ENCODE data around the gene HDGF. TPM values are rescaled to one million over a fixed set of nuclear protein-coding genes. Genes with fewer than 3 reads are reported as not detected.
A peak's percentile ranks its signal among the peaks of the same experiment; 100 is the strongest.

HDGF gene
- total and polyA plus RNA-seq, 2 donors (not counting 3 experiments of a cell fraction or from before 2014, with no cell fraction given), result 95.1 to 298 TPM

GRCh38 chr1:156767101-156767878, 15.8 kb upstream of the HDGF start, which contains the start of gene PRCC:
Gene PRCC (plus strand): TSS chr1:156767535. CDS start chr1:156767772, 237 bp downstream.
- H3K79me2 ChIP-seq (ENCODE audit: control insufficient read depth, insufficient read depth, low read length), result peaks cover 46% of the 10 kb centered on the region

More at GRCh38 chr1:156767101-156767878, 15.8 kb upstream of the HDGF start, which contains the start of gene PRCC:
- Histone ChIP-seq H4K20me1 (replicated peaks; ENCODE audit: control insufficient read depth, extremely low read depth, insufficient read depth, low read length) (peaks cover 4% of the 10 kb centered on the region), H3K4me1 (ENCODE audit: control insufficient read depth, extremely low read depth, insufficient read depth, low read length) (peaks cover 18% of the 10 kb centered on the region), H2AFZ (ENCODE audit: low read depth, low read length) (peak within 1 kb of the TSS; percentile 71), H3K9me3 (replicated peaks; ENCODE audit: control insufficient read depth, insufficient read depth, low read length) (no peaks in the 10 kb centered on the region), H3K27ac (ENCODE audit: insufficient read depth, low read depth, low read length) (peak within 1 kb of the TSS; percentile 80), H3K4me2 (ENCODE audit: insufficient read depth, low read length) (peak within 1 kb of the TSS; percentile 76), H3K4me3 (replicated peaks in 1 of 3; ENCODE audit: insufficient read depth in 1 of 3, low read depth in 1 of 3, low read length in 3 of 3) (peak within 1 kb of the TSS; percentile 65 to 91 (median 74)), H3K36me3 (ENCODE audit: control insufficient read depth in 2 of 2, extremely low read depth in 1 of 2, insufficient read depth in 2 of 2, low read length in 2 of 2) (peaks cover 5 to 6% of the 10 kb centered on the region in 2 experiments), H3K27me3 (ENCODE audit: control insufficient read depth in 2 of 2, insufficient read depth in 2 of 2, low read length in 2 of 2) (no peaks in the 10 kb centered on the region), H3K9me1 (replicated peaks; ENCODE audit: control insufficient read depth, extremely low read depth, insufficient read depth, low read length) (no peaks in the 10 kb centered on the region), H3K9ac (replicated peaks; ENCODE audit: extremely low read depth, insufficient read depth, low read length) (peak within 1 kb of the TSS; percentile 93)
- dilution Hi-C loops (cut with MboI; ENCODE audit: extremely low pct_ligation_motif_present, low sequenced_read_pairs) (no loop called here), intact Hi-C loops (cut with micrococcal nuclease) (loop anchor here (1.0 kb wide), 5 partner anchors 16 to 93 kb away; partner anchors contain the start of genes HDGF, ISG20L2, METTL25B and MRPL24)
- FAIRE-seq, result peak; percentile 100
- BruUV-seq (replicated peaks), result TSS peak; percentile 46
- ChIA-PET POLR2A (interaction anchor here (1.4 to 3.2 kb wide), 3 partner anchors 16 to 39 kb away, joined by 7 to 27 read pairs (median 14); partner anchors contain the start of genes HDGF, ISG20L2, METTL25B and MRPL24), CTCF (interaction anchor here (1.0 to 4.2 kb wide), 10 partner anchors 9 to 161 kb away, joined by 4 to 52 read pairs (median 6); partner anchors contain the start of genes HDGF, MRPL24 and NTRK1)
- DNase-seq (ENCODE audit: low read depth, low spot score), result peak; percentile 100
- TF ChIP-seq JUN (IDR thresholded peaks at IDR 0.05; ENCODE audit: borderline replicate concordance, insufficient read depth, insufficient read length, low read depth) (peak; percentile 17), MYC (IDR thresholded peaks at IDR 0.05; ENCODE audit: low read depth, low read length) (no peak), POLR2A (IDR thresholded peaks at IDR 0.05; ENCODE audit: low read depth, low read length) (no peak), POLR2AphosphoS5 (IDR thresholded peaks at IDR 0.05; ENCODE audit: insufficient read depth, low read depth, low read length) (peak; percentile 40), GATA2 (IDR thresholded peaks at IDR 0.05; ENCODE audit: insufficient read depth, insufficient read length, low read depth, low read length) (peak; percentile 56), EZH2 (IDR thresholded peaks at IDR 0.05; ENCODE audit: borderline replicate concordance, low read depth, low read length, severe bottlenecking) (no peak), FOS (IDR thresholded peaks at IDR 0.05; ENCODE audit: borderline replicate concordance, insufficient read depth, low read length) (peak; percentile 32)
- TF ChIP-seq, protein P1, sequence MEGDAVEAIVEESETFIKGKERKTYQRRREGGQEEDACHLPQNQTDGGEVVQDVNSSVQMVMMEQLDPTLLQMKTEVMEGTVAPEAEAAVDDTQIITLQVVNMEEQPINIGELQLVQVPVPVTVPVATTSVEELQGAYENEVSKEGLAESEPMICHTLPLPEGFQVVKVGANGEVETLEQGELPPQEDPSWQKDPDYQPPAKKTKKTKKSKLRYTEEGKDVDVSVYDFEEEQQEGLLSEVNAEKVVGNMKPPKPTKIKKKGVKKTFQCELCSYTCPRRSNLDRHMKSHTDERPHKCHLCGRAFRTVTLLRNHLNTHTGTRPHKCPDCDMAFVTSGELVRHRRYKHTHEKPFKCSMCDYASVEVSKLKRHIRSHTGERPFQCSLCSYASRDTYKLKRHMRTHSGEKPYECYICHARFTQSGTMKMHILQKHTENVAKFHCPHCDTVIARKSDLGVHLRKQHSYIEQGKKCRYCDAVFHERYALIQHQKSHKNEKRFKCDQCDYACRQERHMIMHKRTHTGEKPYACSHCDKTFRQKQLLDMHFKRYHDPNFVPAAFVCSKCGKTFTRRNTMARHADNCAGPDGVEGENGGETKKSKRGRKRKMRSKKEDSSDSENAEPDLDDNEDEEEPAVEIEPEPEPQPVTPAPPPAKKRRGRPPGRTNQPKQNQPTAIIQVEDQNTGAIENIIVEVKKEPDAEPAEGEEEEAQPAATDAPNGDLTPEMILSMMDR (IDR thresholded peaks at IDR 0.05; ENCODE audit: extremely low read depth in 1 of 2, insufficient read depth in 1 of 2, low read depth in 1 of 2, low read length in 2 of 2), result no peak
- TF ChIP-seq, protein P2, sequence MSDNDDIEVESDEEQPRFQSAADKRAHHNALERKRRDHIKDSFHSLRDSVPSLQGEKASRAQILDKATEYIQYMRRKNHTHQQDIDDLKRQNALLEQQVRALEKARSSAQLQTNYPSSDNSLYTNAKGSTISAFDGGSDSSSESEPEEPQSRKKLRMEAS (IDR thresholded peaks at IDR 0.05; ENCODE audit: insufficient read depth, insufficient read length), result no peak

Data from endothelial cell of umbilical vein (primary cell).